Measurements from ENCODE around the gene RBM33.

Gene RBM33

DNA sequence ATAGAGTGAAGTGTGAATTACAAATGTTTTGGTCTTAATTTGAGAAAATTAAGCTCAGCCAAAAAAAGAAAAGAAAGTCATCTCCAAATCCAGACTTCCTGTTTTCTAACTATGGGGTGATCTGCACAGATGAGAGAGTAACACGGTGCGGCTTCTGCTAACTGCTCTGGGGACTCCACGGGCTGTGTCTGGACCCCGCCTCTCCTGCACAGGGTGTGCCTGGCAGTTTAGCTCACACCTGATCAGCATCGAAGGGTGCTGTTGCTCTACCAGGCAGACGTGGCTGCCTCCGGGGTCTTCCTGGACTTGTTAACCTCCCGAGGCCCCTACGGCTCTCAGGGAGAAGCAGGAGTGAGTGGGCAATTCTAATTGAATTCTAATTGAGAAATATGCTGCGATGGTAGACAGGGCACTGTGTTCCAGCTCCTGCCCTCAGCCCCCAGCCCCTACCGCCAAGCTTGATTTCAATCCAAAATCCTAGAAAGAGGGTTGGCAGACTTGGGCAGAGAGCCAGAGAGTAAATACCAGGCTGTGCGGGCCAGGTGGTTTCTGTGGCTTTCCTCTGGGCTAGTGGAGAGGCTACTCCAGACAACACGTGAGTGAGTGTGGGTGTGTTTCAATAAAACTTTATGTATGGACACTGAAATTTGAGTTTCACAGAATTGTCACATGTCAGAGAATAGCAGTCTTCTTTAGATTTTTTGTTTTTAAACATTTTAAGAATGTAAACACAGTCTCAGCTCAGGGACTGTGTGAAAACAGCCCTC is 154.4 kb downstream of the RBM33 start:
- H3K4me3 ChIP-seq (ENCODE audit: low read depth, low read length), result no peak overlapping the region
- TF ChIP-seq, protein P1, sequence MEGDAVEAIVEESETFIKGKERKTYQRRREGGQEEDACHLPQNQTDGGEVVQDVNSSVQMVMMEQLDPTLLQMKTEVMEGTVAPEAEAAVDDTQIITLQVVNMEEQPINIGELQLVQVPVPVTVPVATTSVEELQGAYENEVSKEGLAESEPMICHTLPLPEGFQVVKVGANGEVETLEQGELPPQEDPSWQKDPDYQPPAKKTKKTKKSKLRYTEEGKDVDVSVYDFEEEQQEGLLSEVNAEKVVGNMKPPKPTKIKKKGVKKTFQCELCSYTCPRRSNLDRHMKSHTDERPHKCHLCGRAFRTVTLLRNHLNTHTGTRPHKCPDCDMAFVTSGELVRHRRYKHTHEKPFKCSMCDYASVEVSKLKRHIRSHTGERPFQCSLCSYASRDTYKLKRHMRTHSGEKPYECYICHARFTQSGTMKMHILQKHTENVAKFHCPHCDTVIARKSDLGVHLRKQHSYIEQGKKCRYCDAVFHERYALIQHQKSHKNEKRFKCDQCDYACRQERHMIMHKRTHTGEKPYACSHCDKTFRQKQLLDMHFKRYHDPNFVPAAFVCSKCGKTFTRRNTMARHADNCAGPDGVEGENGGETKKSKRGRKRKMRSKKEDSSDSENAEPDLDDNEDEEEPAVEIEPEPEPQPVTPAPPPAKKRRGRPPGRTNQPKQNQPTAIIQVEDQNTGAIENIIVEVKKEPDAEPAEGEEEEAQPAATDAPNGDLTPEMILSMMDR (IDR thresholded peaks at IDR 0.05; ENCODE audit: low read depth, low read length, missing control alignments), result no peak
- no peak for DNase-seq (ENCODE audit: low read depth)

DNA sequence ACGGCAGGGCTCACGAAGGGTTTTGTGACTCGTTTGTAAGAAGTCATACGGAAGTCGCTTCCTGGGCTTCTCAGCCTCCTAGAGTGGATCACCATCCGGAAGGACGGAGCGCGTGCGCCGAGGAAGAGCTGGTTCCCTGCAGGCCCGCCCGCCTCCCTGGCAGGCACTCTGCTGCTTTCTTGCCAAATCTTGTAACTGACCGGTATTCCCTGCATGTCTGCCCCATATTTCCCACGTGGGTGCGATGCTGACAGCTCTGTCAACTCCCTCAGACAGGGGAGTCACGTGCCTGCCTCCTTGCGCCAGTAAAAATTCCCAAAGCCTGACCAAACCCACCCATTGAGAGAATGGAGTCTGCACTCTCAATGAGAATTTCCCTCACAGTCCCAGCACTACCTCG is 155.1 kb downstream of the RBM33 start:
- DNase-seq (ENCODE audit: low read depth), result no peak
- H3K4me3 ChIP-seq (ENCODE audit: low read depth, low read length), result no peak overlapping the region

DNA sequence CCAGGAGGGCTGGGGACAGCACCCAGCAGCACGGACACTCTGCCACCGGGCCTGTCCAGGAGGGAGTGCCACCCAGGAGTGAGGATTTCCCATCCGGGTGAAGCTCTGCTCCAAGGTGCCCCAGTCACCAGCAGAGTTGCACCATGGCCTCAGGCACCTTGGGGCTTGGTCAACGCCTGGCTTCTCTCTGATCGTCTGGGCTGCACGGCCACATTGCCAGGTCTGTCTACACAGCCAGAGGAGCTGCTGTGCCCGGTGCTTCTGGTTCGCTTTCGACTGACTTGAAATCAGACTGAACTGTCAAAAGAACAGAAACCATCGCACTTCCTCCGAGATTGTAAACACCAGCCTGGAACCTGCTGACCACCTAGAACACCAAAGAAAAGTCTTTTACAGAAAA is 155.8 kb downstream of the RBM33 start:
- no peak overlapping the region for H3K4me3 ChIP-seq (ENCODE audit: low read depth, low read length)
- TF ChIP-seq, protein P1 (IDR thresholded peaks at IDR 0.05; ENCODE audit: low read depth, low read length, missing control alignments), result no peak
- no peak for DNase-seq (ENCODE audit: low read depth)

More for the DNA sequence above, 155.1 kb downstream of the RBM33 start:
- TF ChIP-seq, protein P1 (IDR thresholded peaks at IDR 0.05; ENCODE audit: low read depth, low read length, missing control alignments), result no peak

DNA sequence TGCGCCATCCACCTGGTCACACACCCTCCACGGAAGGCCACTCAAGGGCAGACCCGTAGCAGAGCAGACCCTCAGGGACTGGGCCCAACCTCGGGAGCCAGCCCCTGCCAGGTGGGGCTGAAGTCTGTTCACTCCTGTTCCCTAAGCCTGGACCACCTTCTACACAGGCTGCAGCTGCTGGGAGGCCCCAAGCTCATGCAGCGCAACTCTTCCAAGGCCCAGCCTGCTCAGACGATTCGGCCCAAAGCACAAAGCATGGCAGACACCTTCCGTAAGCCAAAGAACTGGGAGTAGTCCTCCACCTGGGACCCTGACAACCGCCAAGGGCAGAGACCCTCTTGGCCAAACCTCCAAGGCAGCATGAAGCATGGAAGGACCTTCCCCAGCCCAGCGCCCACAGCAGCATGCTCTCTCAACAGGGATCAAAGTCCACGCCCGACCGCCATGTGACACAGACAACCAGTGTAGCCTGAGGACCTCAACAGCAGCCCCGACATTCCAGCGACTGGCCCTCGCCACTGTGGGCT is 156.3 kb downstream of the RBM33 start:
- DNase-seq (ENCODE audit: low read depth), result no peak
- TF ChIP-seq, protein P1 (IDR thresholded peaks at IDR 0.05; ENCODE audit: low read depth, low read length, missing control alignments), result no peak
- no peak overlapping the region for H3K4me3 ChIP-seq (ENCODE audit: low read depth, low read length)

DNA sequence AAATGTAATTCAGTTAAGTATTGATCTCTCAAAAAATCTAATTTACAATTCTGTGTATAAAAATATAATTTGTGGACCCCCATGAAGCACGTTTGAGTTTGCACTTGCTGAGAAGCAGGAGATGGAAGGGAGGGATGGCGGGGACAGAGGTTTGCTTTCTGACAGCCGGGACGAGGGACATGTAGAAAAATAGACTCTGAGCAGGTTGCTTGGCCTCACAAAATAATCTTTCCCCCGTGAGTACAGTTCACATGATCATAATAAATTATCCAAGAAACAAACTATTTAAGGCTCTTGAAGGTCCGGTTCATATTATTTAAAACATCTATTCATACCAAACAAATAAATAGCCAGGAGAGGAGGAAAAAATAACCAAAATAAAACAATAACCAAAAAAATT is 157.8 kb downstream of the RBM33 start:
- no peak for DNase-seq (ENCODE audit: low read depth)
- TF ChIP-seq, protein P1 (IDR thresholded peaks at IDR 0.05; ENCODE audit: low read depth, low read length, missing control alignments), result no peak
- no peak overlapping the region for H3K4me3 ChIP-seq (ENCODE audit: low read depth, low read length)

DNA sequence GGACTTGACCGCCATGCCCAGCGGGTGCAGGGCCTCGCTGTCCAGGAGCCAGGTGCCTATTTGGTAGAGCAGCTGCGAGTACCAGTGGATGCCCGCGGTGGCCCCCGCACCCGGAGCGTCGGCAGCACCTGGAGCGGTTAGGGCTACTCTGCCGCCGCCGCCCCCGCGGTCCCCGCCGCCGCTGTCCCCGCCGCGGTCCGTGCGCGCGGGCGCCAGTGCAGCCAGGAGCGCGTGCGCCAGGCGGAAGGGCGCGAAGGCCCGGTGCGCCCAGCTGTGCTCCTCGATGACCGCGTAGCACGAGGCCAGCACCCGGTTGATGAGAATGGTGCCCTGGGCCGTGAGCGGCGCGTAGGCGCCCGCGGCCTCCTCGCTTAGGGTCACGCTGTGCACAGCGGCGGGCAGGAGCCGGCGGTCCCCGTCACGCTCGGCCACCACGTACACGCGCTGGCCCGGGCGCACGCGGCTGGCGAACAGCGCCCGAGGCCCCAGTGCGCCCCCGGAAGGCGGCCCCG is 158.5 kb downstream of the RBM33 start:
- TF ChIP-seq, protein P1 (IDR thresholded peaks at IDR 0.05; ENCODE audit: low read depth, low read length, missing control alignments), result no peak
- DNase-seq (ENCODE audit: low read depth), result no peak
- H3K4me3 ChIP-seq (ENCODE audit: low read depth, low read length), result no peak overlapping the region

Data from GM12864 (cell line).